ENCODE data around the gene SH3BP5. TPM values are rescaled to one million over a fixed set of nuclear protein-coding genes. Genes with fewer than 3 reads are reported as not detected.

SH3BP5 gene
- polyA plus RNA-seq, 1 of the 3 experiments (the other 2 are of a cell fraction) = 29.5 TPM

- H3F3A ChIP-seq (replicated peaks; ENCODE audit: insufficient read depth) = no peaks in the 10 kb centered on the region
- H3K9ac ChIP-seq = no peak overlapping the region
- CTCF ChIA-PET = no interaction called here
- WGBS (ENCODE audit: low lambda C conversion rate) = 85% methylated on average over 6 of the region's 8 CpGs
- peaks cover 2 to 6% of the 10 kb centered on the region in 2 experiments; a peak in 2 of 4 replicates for H3K4me1 ChIP-seq (ENCODE audit: control insufficient read depth in 1 of 2, insufficient read depth in 2 of 2, low read depth in 1 of 2, low read length in 1 of 2)
- no peak overlapping the region for H3K27ac ChIP-seq (ENCODE audit: low read depth in 2 of 2, low read length in 1 of 2)
- TF ChIP-seq, protein P1, sequence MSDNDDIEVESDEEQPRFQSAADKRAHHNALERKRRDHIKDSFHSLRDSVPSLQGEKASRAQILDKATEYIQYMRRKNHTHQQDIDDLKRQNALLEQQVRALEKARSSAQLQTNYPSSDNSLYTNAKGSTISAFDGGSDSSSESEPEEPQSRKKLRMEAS (IDR thresholded peaks at IDR 0.05; ENCODE audit: low read depth) = no peak
- TF ChIP-seq REST (IDR thresholded peaks at IDR 0.05; ENCODE audit: low read depth, low read length) = no peak
- no peak for TF ChIP-seq ELF1 (IDR thresholded peaks at IDR 0.05)
- no peak for TF ChIP-seq SMC3 (IDR thresholded peaks at IDR 0.05; ENCODE audit: low read depth, low read length)
- no peak for TF ChIP-seq CHD2 (IDR thresholded peaks at IDR 0.05; ENCODE audit: low read length, partially characterized antibody)
- TF ChIP-seq, protein P2, sequence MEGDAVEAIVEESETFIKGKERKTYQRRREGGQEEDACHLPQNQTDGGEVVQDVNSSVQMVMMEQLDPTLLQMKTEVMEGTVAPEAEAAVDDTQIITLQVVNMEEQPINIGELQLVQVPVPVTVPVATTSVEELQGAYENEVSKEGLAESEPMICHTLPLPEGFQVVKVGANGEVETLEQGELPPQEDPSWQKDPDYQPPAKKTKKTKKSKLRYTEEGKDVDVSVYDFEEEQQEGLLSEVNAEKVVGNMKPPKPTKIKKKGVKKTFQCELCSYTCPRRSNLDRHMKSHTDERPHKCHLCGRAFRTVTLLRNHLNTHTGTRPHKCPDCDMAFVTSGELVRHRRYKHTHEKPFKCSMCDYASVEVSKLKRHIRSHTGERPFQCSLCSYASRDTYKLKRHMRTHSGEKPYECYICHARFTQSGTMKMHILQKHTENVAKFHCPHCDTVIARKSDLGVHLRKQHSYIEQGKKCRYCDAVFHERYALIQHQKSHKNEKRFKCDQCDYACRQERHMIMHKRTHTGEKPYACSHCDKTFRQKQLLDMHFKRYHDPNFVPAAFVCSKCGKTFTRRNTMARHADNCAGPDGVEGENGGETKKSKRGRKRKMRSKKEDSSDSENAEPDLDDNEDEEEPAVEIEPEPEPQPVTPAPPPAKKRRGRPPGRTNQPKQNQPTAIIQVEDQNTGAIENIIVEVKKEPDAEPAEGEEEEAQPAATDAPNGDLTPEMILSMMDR (IDR thresholded peaks at IDR 0.05) = no peak
- no peak for TF ChIP-seq ZBTB33 (IDR thresholded peaks at IDR 0.05; ENCODE audit: borderline replicate concordance, low read depth)
- TF ChIP-seq FOXJ3 (CRISPR knock-in tag; IDR thresholded peaks at IDR 0.05) = no peak
- TF ChIP-seq IRF3 (IDR thresholded peaks at IDR 0.05; ENCODE audit: low read depth, low read length) = no peak
- H3K9me3 ChIP-seq = no peaks in the 10 kb centered on the region
- no peak for DNase-seq
- no peak overlapping the region for H2AFZ ChIP-seq (ENCODE audit: low read depth)
- H3K27me3 ChIP-seq (ENCODE audit: insufficient read depth) = no peaks in the 10 kb centered on the region
- no peaks in the 10 kb centered on the region for H4K20me1 ChIP-seq (ENCODE audit: insufficient read depth)
- POLR2A ChIA-PET = no interaction called here
- no peaks in the 10 kb centered on the region; the same call in 1 of the 2 replicates for H3K79me2 ChIP-seq (ENCODE audit: insufficient read depth)
- no peaks in the 10 kb centered on the region for H3K9me2 ChIP-seq
- H3K4me2 ChIP-seq = no peak overlapping the region
- H3K4me3 ChIP-seq (ENCODE audit: low read depth in 2 of 2, low read length in 1 of 2) = no peak overlapping the region
- peaks cover 5 to 14% of the 10 kb centered on the region in 2 experiments for H3K36me3 ChIP-seq (replicated peaks in 1 of 2; ENCODE audit: control insufficient read depth in 1 of 2, insufficient read depth in 2 of 2, low read length in 1 of 2)
Measured at GRCh38 chr3:15303216-15303615, 29.2 kb downstream of the SH3BP5 start.
